AG20443 (cell line): ENCODE measurements around the gene PRR23E.

Source experiments
- DNase-seq: peaks from one replicate; pipeline ENCODE4 v3.0.0; 2012; ENCODE audit warnings: low spot score, mixed read lengths

Gene PRR23E

DNA sequence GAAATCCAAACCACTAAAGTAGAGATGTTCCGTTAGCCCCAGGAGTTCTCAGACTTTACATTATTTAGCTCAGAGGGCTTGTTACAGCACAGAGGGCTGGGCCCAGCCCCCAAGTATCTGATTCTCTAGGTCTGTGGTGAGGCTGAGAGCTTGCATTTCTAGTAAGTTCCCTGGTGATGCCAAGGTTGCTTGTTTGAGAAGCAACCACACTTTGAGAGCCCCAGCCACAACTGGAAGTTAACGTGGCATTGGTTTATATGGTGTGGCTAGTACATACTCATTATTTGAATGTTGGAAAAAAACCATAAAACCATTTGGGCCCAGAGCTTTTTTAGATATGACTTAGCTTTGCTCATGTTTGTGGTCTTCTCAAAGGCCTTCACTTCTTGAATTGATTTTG is 35.9 kb downstream of the PRR23E start:
- DNase-seq, result no peak

GRCh38 chr3:127233371-127233770 is 40.4 kb downstream of the PRR23E start:
- DNase-seq, result no peak

DNA sequence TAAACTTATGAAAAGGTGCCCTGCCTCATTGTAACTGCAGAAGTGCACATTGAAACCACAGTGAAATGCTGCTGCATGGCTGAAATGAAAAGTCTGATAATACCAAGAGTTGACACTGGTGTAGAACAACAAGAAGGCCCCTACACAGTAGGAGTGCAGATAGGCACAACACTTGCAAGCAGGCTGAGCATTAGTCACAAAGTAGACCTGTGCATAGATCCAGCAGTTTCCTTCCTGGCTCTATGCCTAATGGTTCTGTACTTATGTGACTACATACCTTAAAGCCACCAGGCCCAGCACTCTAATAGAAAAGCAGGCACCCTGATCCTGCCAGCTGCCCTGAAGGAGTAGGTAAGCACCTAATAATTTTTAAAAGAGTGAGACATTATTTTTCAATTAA is 41.8 kb downstream of the PRR23E start:
- no peak for DNase-seq

DNA sequence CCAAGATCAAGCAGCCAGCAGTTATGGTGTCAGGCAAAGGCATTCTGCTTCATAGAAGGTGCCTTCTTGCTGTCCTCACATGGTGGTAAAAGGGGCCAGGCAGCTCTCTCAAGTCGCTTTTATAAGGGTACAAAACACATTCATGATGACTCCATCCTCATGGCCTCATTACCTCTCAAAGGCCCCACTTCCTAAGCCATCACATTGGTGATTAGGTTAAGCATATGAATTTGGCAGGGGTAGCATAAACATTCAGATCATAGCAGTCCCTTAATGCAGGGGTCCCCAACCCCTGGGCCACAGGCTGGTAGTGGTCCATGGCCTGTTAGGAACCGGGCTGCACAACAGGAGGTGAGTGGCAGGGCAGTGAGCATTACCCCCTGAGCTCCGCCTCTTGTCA is 42.8 kb downstream of the PRR23E start:
- no peak for DNase-seq

- no peak for DNase-seq
Observed at GRCh38 chr3:127237835-127238234, 44.9 kb downstream of the PRR23E start.

GRCh38 chr3:127238602-127239001 is 45.7 kb downstream of the PRR23E start:
- DNase-seq, result no peak

DNA sequence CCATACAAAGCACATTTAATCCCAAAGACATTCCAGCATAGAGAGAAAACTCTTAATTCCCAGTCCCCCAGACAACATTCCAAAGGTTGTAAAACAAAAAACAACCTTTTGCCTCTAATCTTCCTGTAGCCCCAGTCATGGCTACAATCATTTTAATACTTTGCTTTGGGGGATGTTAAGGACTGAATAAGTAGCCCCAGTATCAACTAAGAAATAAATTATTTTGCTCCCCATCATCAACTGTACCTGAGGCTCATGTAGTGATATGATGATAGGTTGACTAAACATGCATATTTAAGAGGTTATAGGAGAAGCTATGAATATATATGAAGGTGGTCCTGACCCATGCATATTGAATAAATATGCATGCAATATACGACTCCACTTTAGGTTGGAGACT is 54.4 kb downstream of the PRR23E start:
- DNase-seq, result no peak
